ENCODE data around the gene OR5P2.

DNA sequence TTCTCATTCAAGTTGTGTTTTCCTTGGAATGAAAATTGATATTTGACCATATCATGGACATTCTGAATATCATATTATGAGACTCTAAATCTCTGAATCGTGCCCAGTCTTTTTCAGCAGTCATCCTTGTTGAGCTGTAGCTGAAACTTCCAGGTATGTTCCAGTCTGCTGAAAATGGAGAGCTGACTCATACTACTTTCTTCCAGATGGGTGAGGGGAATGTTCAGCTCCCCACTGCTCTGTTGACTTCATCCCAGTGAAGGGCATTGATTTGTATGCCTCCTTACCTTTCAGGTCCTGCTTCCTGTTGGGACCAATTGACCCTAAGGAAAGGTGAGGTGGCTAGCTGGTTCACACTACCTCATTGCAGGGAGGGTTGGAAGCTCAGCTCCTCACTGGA is 3.5 kb downstream of the OR5P2 start:
- TF ChIP-seq, protein P1, sequence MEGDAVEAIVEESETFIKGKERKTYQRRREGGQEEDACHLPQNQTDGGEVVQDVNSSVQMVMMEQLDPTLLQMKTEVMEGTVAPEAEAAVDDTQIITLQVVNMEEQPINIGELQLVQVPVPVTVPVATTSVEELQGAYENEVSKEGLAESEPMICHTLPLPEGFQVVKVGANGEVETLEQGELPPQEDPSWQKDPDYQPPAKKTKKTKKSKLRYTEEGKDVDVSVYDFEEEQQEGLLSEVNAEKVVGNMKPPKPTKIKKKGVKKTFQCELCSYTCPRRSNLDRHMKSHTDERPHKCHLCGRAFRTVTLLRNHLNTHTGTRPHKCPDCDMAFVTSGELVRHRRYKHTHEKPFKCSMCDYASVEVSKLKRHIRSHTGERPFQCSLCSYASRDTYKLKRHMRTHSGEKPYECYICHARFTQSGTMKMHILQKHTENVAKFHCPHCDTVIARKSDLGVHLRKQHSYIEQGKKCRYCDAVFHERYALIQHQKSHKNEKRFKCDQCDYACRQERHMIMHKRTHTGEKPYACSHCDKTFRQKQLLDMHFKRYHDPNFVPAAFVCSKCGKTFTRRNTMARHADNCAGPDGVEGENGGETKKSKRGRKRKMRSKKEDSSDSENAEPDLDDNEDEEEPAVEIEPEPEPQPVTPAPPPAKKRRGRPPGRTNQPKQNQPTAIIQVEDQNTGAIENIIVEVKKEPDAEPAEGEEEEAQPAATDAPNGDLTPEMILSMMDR (IDR thresholded peaks at IDR 0.05) = no peak
- no peak for TF ChIP-seq POLR2A (IDR thresholded peaks at IDR 0.05)
